HG02571 (cell line): ENCODE measurements around the gene ALG5.

ENCODE experiments used
- ATAC-seq: cut with Tn5 transposase; IDR thresholded peaks from one replicate; pipeline ENCODE4 v1.9.1; 2021; ENCODE audit warnings: mild to moderate bottlenecking, moderate library complexity; ENCODE audit not compliant: unreplicated experiment

Gene ALG5

DNA sequence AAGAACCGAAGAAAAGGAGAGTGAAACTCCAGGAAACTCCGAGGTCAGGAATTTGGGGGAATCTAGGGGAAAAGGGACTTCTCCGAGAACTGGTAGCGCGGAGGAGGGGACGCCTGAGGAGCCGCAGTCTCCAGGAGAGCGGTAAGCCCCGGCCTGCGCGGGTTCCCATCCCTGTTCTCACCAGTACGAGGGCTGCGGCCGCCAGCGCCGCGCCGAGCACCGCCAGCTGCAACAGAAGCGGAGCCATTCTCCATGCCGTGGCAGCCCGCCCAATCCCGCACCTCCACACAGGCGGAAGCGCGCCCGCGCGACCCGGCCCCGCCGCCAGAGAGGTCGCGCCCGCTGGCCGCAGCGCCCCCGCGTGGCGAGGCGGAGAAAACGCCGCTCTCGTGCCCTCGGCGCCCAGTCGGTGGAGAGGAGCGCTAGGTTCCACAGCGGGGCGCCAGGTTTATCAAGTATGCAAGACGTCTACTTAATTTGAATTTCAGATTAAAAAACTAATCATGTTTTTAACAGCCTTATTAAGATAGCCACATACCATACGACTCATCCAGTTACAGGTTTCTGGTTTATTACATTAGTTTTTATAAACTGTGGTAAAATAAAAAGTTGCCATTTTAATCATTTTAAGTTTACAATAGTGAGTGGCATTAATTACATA, at the start of gene ALG5:
TSS of gene ALG5 (minus strand) at position 287 of the 661 bp plus-strand sequence. CDS start at position 247, 40 bp downstream.
- peak; percentile 59 for ATAC-seq

- no peak for ATAC-seq
Measured at GRCh38 chr13:37047846-37048245, 48.7 kb upstream of the ALG5 start.

- no peak for ATAC-seq
Measured at GRCh38 chr13:37047032-37047431, 47.9 kb upstream of the ALG5 start.

DNA sequence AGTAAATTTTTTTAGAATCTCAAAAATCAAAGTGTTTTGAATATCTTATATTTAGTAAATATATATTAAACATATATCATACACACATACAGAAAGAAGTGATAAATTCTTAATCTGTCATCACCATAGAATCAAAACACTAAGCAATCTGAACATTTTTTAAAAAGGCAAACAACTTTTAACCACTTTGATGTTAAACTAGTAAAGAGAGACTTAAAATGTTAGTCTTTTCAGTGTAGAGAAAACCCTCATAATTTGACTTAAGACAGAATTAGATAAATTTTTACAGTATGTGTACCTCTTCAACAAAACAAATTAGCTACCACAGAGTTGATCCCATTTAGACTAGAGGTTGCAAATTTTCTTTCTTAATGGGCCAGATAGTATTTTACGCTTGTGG, 46.9 kb upstream of the ALG5 start:
- no peak for ATAC-seq

GRCh38 chr13:37040789-37041188, 41.6 kb upstream of the ALG5 start:
- ATAC-seq: no peak

- ATAC-seq: no peak
Measured at GRCh38 chr13:37039896-37040295, 40.8 kb upstream of the ALG5 start.

DNA sequence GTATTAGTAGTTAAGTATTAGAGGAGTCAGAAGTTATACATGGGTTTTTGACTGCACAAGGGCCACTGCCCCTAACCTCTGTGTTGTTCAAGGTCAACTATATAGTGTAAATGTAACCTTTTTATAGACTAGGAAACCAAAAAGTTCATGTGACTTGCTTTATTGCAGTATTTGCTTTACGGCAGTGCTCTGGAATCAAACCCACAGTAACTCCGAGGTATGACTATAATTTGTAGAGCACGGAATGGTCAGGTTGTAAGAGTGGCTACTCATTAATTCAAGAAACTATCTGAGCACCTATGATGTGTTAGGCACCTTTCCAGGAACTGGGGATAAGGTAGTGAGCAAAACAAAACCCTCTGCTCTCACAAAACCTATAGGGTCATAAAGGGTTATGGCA, 38.1 kb upstream of the ALG5 start:
- ATAC-seq: no peak

DNA sequence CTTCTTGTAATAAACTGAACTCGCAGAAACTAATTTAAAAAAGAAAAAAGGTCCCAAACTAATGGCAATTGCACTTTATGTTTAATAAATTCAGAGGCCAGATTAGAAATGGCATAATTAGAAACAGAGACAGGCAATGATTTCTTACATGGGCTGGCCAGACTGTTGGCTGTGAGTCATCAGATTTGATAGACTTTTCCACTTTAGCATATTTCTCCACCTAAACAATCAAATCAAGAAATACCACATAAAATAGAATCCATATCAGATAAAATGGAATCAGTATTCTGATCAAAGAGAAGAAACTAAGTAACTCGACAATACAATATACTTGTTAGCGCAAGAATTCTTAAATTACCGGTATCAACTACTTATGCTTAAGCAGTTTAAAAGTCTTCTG, 30.5 kb upstream of the ALG5 start:
- ATAC-seq: no peak

GRCh38 chr13:37027639-37028038, 28.5 kb upstream of the ALG5 start:
- ATAC-seq: no peak

GRCh38 chr13:37026771-37027170, 27.6 kb upstream of the ALG5 start:
- ATAC-seq: no peak

DNA sequence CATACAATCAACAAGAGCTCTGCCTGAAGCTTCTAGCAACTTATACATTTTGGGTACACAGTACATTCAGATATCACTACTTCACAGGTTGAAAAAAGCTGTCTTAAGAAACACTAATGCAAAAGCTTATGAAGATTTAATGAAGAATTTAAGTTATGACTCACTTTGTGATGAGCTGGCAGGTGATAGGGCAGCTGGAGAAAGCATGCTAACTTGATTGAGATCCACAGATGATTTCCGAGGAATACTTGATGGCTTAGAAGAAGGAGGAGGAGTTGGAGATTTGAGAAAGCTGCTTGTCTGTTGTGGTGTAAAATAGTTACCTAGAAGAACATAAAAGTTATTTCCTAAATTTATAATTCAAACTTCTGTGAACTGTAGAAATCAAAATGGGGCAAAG, 24.7 kb upstream of the ALG5 start:
- ATAC-seq: no peak

- ATAC-seq: no peak
Measured at GRCh38 chr13:37014609-37015008, 15.5 kb upstream of the ALG5 start.

DNA sequence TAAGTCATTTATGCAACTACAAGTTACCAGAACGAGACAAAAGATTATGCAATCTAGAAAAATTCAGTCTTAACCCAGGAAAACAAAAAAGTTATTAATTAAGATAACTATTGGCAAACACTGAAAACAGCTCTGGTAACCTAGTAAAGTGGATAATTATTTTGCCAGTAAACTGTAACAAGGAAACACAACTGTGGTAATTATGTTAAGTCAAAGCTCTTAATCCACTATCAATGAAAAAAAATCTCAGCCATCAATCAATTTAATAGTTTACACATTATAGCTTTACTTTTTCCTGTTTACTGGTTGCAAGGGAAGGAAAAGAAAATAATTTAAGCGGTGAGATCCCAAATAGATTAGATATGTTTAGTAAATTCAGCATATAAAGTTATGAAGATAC, 12.6 kb upstream of the ALG5 start:
- no peak for ATAC-seq

DNA sequence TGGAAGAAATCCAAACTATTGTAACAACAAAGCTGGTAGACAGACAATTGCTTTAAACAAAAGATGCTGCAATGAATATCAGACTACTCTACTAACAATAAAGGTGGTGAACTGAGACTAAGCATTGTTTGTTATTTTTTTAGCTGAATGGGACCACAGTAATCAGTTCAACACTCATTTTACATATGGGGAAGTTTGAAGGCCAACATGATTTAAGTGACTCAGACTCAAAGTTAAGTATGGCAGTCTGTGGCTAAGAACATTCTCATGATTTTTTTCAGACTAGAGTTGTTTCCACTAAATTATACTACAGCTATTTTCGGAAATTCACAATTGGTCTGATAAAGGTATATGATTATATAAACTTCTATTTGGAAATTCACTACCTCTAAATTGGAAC, 11.9 kb upstream of the ALG5 start:
- ATAC-seq: no peak

GRCh38 chr13:37010424-37010823, 11.3 kb upstream of the ALG5 start:
- no peak for ATAC-seq

GRCh38 chr13:37009692-37010091, 10.6 kb upstream of the ALG5 start:
- ATAC-seq: no peak

DNA sequence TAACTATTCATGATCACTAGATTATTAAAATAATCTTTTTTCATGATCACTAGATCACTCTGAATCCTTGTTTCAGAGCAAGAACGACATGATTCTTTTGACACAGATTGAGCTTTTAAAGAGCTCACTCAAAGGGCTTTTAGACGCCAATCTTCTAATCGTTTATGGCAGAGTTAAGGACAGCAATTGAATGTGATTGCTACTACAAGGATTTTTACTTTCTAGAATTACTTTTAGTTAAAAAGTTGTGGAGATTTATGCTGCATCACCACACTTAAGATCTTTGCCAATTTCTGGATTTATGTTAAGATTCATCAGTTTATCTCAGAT, 2.7 kb upstream of the ALG5 start:
- ATAC-seq: no peak

GRCh38 chr13:36998624-36999041, 507 bp downstream of the ALG5 start:
- ATAC-seq: no peak

- no peak for ATAC-seq
Measured at GRCh38 chr13:36997716-36998427, 1.3 kb downstream of the ALG5 start.

DNA sequence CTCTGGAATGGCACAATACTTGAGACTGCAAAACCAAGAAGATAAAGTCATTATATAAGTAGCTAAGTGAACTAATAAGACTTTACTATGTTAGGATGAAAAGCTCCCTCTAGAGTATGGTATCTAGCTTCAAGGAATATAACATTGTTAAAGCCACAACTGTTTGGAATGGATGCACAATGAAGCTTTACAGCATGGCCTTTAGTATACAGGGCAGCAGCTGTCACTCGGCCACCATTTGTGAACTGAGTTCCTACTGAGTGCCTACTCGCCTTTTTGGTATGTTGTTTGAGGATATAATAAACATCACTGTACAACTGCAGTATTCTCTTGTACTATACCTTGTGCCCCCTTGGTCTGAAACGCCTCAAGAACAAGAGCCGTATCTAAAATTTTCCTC, 6.8 kb downstream of the ALG5 start:
- no peak for ATAC-seq

GRCh38 chr13:36986462-36987240, 12.5 kb downstream of the ALG5 start:
- no peak for ATAC-seq

DNA sequence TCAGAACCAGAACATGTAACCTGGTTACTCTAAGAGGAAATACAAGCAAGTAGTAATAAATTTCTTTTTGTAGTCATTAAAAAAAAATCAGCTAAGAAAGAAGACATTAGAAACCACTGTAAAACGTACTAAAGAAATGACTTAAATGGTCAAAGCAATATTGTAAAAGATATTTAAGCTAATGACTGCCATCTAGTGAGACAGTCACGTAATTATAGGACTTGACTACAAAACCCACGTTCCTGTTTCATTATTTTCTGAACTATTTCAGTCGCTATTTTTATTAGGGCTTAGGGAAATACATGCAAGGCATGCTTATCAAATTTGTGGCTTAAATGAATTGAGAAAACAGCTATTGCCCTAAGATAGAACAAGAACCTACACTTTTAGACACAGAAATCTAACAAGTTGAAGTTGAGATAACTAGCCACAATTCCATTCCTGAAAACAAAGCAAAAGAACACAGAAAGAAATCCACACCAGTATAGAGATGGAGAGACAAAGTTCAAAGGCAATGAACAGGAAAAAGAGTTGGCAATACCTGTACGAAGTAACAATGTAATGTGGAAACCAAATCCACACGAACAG, 17.9 kb downstream of the ALG5 start:
- no peak for ATAC-seq
